ENCODE results near the gene MBD2.
A peak's percentile ranks its signal among the peaks of the same experiment; 100 is the strongest.

DNA sequence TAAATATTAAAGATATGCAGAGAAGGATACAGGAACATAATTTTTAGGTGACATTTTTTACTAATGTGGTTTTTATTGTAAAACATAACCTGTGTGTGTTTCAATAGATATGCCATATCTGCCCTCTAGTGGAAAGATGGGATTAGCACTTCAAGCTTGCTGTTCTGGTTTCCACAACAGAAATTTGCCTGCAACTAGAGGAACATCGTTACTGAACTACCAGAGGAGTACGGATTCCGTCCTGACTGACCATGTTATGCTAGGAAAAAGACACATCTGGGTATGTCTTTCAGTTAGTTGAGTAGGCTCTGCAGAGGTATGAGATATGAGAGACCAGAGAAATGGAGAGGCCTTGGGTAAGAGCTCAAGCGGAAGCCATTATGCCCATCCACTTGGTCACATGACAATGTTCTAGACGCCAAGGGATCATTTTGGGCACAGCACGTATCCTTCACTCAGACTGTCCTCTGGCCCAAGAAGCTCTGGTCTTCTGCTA lies 104.9 kb downstream of the MBD2 start:
- TF ChIP-seq, protein P1, sequence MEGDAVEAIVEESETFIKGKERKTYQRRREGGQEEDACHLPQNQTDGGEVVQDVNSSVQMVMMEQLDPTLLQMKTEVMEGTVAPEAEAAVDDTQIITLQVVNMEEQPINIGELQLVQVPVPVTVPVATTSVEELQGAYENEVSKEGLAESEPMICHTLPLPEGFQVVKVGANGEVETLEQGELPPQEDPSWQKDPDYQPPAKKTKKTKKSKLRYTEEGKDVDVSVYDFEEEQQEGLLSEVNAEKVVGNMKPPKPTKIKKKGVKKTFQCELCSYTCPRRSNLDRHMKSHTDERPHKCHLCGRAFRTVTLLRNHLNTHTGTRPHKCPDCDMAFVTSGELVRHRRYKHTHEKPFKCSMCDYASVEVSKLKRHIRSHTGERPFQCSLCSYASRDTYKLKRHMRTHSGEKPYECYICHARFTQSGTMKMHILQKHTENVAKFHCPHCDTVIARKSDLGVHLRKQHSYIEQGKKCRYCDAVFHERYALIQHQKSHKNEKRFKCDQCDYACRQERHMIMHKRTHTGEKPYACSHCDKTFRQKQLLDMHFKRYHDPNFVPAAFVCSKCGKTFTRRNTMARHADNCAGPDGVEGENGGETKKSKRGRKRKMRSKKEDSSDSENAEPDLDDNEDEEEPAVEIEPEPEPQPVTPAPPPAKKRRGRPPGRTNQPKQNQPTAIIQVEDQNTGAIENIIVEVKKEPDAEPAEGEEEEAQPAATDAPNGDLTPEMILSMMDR (IDR thresholded peaks at IDR 0.05) = peak; percentile 53 to 81 (median 69)
- peak in 1 of 2 donors; percentile 24 for TF ChIP-seq POLR2AphosphoS5 (IDR thresholded peaks at IDR 0.05; ENCODE audit: insufficient read depth in 1 of 2, low read depth in 1 of 2)
- TF ChIP-seq POLR2A (IDR thresholded peaks at IDR 0.05) = no peak

All from vagina (tissue), 2 donors.